Glomerular endothelial cell (primary cell): ENCODE data around the gene GIPC3. TPM values are rescaled to one million over a fixed set of nuclear protein-coding genes. Genes with fewer than 3 reads are reported as not detected.

Experiments
- DNase-seq: peaks from one replicate; pipeline ENCODE4 v3.0.0-alpha.2; 2011; ENCODE audit warnings: low read depth, low spot score; ENCODE audit errors: extremely low read depth
- total RNA-seq: library from RNA; depleted of rRNA; stranded (reverse); fragments of >200 nt; gene quantifications from 2 replicates; pipeline ENCODE4 v1.2.3, GENCODE V29; 2015

The GIPC3 gene, protein sequence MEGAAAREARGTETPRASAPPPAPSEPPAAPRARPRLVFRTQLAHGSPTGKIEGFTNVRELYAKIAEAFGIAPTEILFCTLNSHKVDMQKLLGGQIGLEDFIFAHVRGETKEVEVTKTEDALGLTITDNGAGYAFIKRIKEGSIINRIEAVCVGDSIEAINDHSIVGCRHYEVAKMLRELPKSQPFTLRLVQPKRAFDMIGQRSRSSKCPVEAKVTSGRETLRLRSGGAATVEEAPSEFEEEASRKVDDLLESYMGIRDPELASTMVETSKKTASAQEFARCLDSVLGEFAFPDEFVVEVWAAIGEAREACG
- 3.2 and 6.1 TPM in 2 replicates for total RNA-seq

DNA sequence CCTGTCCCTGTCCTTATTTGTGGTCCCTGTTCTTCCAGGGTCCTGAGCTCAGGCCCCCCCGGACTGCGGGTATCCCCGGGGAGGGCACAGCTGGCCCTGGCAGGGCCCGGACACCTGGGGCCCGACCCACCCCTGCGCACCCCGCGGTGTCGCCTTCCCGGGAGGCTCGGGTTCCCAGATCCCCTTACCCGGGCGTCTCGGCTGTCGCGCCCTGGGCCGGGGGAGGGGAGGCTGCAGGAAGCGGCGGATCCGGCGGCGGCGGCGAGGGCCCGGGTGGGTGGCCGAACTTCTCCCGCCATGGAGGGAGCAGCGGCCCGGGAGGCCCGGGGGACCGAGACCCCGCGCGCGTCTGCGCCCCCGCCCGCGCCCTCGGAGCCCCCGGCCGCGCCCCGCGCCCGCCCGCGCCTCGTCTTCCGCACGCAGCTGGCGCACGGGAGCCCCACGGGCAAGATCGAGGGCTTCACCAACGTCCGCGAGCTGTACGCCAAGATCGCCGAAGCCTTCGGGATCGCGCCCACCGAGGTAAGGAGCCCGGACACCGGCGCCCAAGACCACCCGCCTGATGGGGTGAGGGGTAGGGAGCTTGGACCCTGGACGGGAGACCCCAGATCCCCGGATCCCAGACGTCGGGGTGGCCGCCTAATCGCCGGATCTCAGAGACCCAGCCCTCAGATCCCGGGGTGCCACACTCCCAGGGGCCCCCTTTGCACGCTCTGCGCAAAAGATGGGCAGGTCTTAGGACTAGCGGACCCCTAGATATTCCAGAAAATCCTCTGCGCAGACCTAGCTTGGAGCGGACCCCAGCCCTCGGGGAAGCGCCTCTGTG lies at the start of gene GIPC3:
Gene GIPC3, plus strand, starts transcription at position 178 of the 826 bp plus-strand sequence. Its CDS starts 120 bp downstream, at position 298.
- DNase-seq: no peak

DNA sequence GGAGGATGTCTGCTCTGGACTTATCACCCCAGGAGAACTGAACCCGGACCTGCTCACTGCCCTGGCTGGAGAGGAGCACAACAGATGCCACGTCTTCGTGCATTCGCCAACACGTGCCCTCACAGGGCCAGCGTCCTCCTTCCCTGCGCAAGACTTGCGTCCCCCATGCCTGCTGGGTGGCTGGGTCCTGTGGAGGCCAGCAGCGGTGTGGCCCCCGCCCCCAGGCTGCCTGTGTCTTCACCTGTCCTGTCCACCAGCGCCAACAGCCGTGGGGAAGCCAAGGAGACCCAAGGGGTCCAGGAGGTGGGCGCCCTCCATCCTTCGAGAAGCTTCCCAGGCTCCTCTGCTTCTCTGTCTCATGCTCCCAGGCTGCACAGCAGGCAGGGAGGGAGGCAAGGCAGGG lies 49.7 kb upstream of the GIPC3 start:
- no peak for DNase-seq

- no peak for DNase-seq
These were observed 49.3 kb upstream of the GIPC3 start for GRCh38 chr19:3535981-3536380.

DNA sequence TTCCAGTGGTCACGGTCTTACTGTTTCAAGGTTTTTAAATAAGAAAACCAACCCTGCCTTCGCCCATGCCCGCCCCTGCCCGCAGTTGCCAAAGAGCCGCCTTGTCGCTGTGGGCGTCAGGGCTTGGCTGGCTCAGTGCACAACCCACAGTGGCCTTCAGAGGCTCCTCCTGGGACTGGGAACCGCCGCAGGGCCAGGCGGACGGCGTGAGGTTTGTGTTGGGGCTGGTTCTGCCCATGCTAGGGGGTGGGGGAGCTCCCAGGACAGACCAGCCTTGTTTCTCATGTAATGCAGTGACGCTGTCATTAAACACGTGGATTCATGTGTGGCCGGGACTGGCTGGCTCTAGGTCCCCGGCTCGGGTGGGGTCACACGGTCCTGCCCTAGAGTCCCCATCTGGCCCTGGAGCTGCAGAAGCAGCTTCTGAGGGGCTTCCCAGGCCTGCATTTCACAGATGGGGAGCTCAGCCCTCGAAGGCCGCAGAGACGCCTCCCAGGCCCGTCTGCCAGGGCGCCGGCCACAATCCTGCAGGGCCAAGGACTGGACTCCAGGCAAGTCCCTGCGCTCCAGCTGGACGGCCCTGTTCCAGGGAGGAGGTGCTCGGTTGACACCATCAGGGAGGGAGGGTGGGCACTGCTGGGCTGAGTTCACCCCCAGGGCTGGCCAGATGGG lies 48.7 kb upstream of the GIPC3 start:
- DNase-seq: no peak

GRCh38 chr19:3537101-3537437 lies 48.2 kb upstream of the GIPC3 start:
- no peak for DNase-seq

- no peak for DNase-seq
These were observed 47.6 kb upstream of the GIPC3 start for GRCh38 chr19:3537438-3538240.

- DNase-seq: no peak
These were observed 46.9 kb upstream of the GIPC3 start for GRCh38 chr19:3538258-3538929.

GRCh38 chr19:3538965-3539755 lies 46.1 kb upstream of the GIPC3 start, which contains the start of gene TEKTIP1:
TSS of gene TEKTIP1 (plus strand) at chr19:3539174. CDS start at chr19:3539178, 4 bp downstream.
- DNase-seq: no peak

DNA sequence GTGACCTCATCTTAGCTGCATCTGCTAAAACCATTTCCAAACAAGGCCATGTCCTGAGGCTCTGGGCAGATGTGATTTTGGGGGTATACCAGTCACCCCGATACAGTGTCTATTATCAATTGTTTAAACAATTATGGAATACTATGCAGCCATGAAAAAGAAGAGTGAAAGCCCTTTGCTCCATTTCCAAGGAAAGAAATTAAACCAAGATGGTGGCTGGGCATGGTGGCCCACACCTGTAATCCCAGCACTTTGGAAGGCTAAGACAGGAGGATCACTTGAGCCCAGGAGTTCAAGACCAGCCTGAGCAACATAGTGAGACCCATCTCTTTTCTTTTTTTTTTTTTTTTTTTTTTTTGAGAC lies 45.5 kb upstream of the GIPC3 start:
- no peak for DNase-seq

DNA sequence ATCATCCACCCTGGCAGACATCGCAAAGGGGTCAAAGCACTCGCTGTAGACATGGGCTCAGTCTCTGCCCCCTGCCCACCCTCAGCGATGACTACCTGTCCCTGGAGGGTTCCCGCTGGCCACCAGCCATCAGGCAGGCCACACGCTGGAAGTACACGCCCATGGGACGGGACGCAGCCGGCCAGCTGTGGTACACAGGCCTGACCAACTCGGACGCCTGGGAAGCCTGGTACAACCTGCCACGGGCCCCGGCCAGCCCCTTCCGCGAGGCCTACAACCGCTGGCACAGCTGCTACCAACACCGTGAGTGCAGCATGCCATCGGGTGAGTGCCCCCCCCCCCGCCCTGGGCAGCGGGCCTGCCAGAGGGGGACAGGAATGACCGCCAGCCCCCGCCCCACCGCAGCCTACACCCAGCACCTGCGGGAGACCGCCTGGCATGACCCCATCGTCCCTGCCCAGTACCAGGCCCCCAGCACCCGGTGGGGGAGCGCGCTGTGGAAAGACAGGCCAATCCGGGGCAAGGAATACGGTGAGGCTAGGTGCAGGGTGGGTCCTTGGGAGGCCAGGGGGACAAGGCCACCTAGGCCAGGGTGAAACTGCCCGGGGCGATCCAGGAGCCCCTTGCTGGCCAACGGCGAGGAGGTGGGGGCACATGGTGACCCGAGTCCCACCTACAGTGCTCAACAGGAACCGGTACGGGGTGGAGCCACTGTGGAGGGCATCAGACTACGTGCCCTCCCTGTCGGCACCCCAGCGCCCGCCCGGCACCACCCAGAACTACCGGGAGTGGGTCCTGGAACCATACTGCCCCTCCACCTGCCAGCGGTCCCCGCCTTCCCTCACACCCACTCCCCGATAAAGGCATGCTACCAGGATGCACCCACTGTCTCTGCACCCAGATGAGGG lies 41.9 kb upstream of the GIPC3 start:
- no peak for DNase-seq

GRCh38 chr19:3544058-3544376 lies 41.3 kb upstream of the GIPC3 start:
- DNase-seq: no peak

GRCh38 chr19:3544742-3545668 lies 40.3 kb upstream of the GIPC3 start:
- no peak for DNase-seq

GRCh38 chr19:3545669-3546034 lies 39.6 kb upstream of the GIPC3 start:
- DNase-seq: no peak

DNA sequence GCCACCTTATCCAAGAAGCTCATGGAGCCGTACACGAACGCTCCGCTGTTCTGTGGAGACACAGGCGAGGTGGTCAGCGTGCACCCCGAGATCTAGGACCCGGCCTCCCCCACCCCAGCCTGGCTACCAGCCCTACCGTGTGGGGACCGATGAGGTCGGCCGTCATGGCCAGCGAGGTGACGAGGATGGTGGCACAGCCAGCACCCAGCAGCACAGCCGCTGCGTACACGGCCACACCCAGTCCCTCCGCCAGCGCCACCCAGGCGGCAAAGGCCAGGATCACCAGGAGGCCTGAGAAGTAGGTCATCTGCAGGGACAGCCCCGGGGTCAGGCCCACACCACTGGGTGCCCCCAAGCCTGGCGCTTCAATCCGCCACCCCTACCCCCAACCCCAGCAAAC lies 39.2 kb upstream of the GIPC3 start:
- no peak for DNase-seq

DNA sequence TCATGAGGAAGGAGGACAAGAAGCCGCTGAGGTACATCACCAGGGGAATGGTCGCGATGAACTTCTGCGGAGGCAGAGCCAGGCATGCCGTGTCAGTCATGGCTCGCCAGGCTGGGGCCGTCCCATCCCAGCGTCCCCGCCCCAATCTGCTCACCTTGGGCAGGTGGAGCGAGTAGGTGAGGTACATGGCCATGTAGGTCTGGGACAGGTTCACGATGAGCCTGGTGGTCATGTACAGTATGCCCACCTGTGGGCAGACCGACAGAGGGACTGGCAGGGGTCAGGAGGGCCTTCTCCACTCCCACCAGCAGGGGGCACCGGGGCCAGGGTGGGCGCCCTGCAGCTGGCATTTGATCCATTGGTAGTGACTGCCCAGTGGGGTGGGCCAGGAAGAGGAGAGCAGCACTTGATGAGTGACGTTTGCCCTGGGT lies 38.0 kb upstream of the GIPC3 start:
- DNase-seq: no peak

DNA sequence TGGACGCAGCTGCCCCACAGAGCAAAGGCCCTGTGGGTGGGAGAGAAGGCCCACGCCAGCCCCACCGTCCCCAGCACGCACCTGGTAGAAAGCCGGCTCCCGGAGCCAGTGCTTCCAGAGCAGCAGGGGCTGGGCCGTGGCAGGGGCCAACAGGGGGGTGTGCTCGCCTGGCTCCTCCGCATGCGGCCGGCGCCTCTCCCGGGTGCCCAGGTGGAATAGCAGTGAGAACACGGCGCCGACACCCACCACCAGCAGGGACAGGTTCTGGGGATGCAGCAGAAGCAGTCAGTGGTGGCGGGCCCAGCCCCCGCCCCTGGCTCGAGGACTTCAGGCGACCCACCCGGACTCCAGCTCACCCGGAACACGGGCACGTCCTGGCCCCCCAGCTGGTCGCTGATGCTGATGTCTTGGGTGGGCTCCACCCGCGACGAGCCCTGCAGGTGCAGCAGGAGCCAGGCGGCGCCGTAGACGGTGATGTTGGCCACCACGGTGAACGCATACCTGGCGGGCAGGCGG lies 37.5 kb upstream of the GIPC3 start:
- DNase-seq: no peak

- no peak for DNase-seq
These were observed 36.7 kb upstream of the GIPC3 start for GRCh38 chr19:3548606-3549005.
